Bronchial epithelial cell (primary cell): Measurements from ENCODE around the gene SPRED2. TPM values are rescaled to one million over a fixed set of nuclear protein-coding genes. Genes with fewer than 3 reads are reported as not detected.

ENCODE experiments used
- DNase-seq: peaks from one replicate; pipeline ENCODE4 v3.0.0-alpha.2; 2010; ENCODE audit warnings: low read depth
- FAIRE-seq: peaks from 2 replicates; lab custom pipeline; 2011; peaks lifted over from hg19 to GRCh38; lab: Jason Lieb, UNC
- H3K27me3 ChIP-seq: 2 replicates; pipeline ENCODE4 v1.5.1; 2011; ENCODE audit warnings: low read length; ENCODE audit not compliant: control insufficient read depth, insufficient read depth
- H3K36me3 ChIP-seq: 2 replicates; pipeline ENCODE4 v1.5.1; 2011; ENCODE audit warnings: low read length; ENCODE audit not compliant: control insufficient read depth, insufficient read depth
- H3K4me3 ChIP-seq: 2 replicates; pipeline ENCODE4 v1.5.1; 2011; ENCODE audit warnings: mild to moderate bottlenecking, low read depth, low read length, control low read depth
- total RNA-seq: library from RNA; depleted of rRNA; stranded (reverse); fragments of >200 nt; gene quantifications from 2 replicates; pipeline ENCODE4 v1.2.1, GENCODE V29; 2014
- TF ChIP-seq, protein P1 (sequence below): IDR thresholded peaks from 2 replicates; pipeline ENCODE4 v1.5.1; 2011; ENCODE audit warnings: mild to moderate bottlenecking, moderate library complexity, low read length, control low read depth, inconsistent platforms; ENCODE audit not compliant: insufficient read depth, severe bottlenecking

SPRED2 gene
- total RNA-seq, 1 donor from 2014 or later, result 3.4 TPM

GRCh38 chr2:65264821-65265670 lies 167.4 kb downstream of the SPRED2 start:
- DNase-seq (peak; percentile 71), FAIRE-seq (no peak)
- Histone ChIP-seq H3K27me3 (no peaks in the 10 kb centered on the region), H3K36me3 (peaks cover 7% of the 10 kb centered on the region), H3K4me3 (no peak overlapping the region)
- TF ChIP-seq, protein P1, sequence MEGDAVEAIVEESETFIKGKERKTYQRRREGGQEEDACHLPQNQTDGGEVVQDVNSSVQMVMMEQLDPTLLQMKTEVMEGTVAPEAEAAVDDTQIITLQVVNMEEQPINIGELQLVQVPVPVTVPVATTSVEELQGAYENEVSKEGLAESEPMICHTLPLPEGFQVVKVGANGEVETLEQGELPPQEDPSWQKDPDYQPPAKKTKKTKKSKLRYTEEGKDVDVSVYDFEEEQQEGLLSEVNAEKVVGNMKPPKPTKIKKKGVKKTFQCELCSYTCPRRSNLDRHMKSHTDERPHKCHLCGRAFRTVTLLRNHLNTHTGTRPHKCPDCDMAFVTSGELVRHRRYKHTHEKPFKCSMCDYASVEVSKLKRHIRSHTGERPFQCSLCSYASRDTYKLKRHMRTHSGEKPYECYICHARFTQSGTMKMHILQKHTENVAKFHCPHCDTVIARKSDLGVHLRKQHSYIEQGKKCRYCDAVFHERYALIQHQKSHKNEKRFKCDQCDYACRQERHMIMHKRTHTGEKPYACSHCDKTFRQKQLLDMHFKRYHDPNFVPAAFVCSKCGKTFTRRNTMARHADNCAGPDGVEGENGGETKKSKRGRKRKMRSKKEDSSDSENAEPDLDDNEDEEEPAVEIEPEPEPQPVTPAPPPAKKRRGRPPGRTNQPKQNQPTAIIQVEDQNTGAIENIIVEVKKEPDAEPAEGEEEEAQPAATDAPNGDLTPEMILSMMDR, result peak; percentile 55

- FAIRE-seq (no peak), DNase-seq (no peak)
- Histone ChIP-seq H3K27me3 (no peaks in the 10 kb centered on the region), H3K36me3 (peaks cover 7% of the 10 kb centered on the region), H3K4me3 (no peak overlapping the region)
- TF ChIP-seq, protein P1, result no peak
These were observed 168.4 kb downstream of the SPRED2 start for GRCh38 chr2:65263986-65264385.

- TF ChIP-seq, protein P1, result no peak
- H3K36me3 ChIP-seq, result peaks cover 4% of the 10 kb centered on the region
- FAIRE-seq (no peak), DNase-seq (no peak)
- H3K4me3 ChIP-seq, result no peak overlapping the region
- no peaks in the 10 kb centered on the region for H3K27me3 ChIP-seq
These were observed 169.1 kb downstream of the SPRED2 start for GRCh38 chr2:65263262-65263661.

- Histone ChIP-seq H3K36me3 (peaks cover 2% of the 10 kb centered on the region), H3K27me3 (no peaks in the 10 kb centered on the region), H3K4me3 (no peak overlapping the region)
- FAIRE-seq (no peak), DNase-seq (no peak)
- TF ChIP-seq, protein P1, result no peak
These were observed 170.7 kb downstream of the SPRED2 start for GRCh38 chr2:65261676-65262075.

Other genes with a start within 250 kb of the SPRED2 start
- gene ACTR2, start 204.8 kb downstream of the SPRED2 start, total RNA-seq, result 73.7 and 115 TPM in 2 replicates